Astrocyte (in vitro differentiated cells and primary cell): Measurements from ENCODE around the gene ESAM. TPM values are rescaled to one million over a fixed set of nuclear protein-coding genes. Genes with fewer than 3 reads are reported as not detected.

Experiments used
- DNase-seq: peaks from one replicate; pipeline ENCODE4 v3.0.0-alpha.2; 2010; ENCODE audit warnings: low read depth
- FAIRE-seq: peaks from 2 replicates; lab custom pipeline; 2011; peaks lifted over from hg19 to GRCh38; lab: Jason Lieb, UNC
- H2AFZ ChIP-seq: 2 replicates; pipeline ENCODE4 v1.6.0; 2012; ENCODE audit warnings: low read depth, low read length, inconsistent platforms
- H3K27ac ChIP-seq: 2 replicates; pipeline ENCODE4 v1.5.1; 2011; ENCODE audit warnings: low read depth, low read length, inconsistent platforms
- H3K27me3 ChIP-seq: 2 replicates; pipeline ENCODE4 v1.6.0; 2011; ENCODE audit warnings: low read length, inconsistent platforms; ENCODE audit not compliant: insufficient read depth
- H3K36me3 ChIP-seq: 2 replicates; pipeline ENCODE4 v1.5.1; 2011; ENCODE audit warnings: low read length, inconsistent platforms; ENCODE audit not compliant: insufficient read depth
- H3K4me1 ChIP-seq: 2 replicates; pipeline ENCODE4 v1.5.1; 2011; ENCODE audit warnings: low read length, inconsistent platforms; ENCODE audit not compliant: insufficient read depth
- H3K4me2 ChIP-seq: 2 replicates; pipeline ENCODE4 v1.6.0; 2012; ENCODE audit warnings: low read length, inconsistent platforms
- H3K4me3 ChIP-seq: 2 replicates; pipeline ENCODE4 v1.5.1; 2011; ENCODE audit warnings: low read depth, mild to moderate bottlenecking, low read length, inconsistent platforms; ENCODE audit not compliant: insufficient read depth
- H3K79me2 ChIP-seq: 2 replicates; pipeline ENCODE4 v1.6.0; 2012; ENCODE audit warnings: mild to moderate bottlenecking, low read length, inconsistent platforms; ENCODE audit not compliant: insufficient read depth
- H3K9ac ChIP-seq: 2 replicates; pipeline ENCODE4 v1.6.0; 2012; ENCODE audit warnings: mild to moderate bottlenecking, low read length, inconsistent platforms
- H3K9me3 ChIP-seq: 2 replicates; pipeline ENCODE4 v1.5.1; 2012; ENCODE audit warnings: low read depth, mild to moderate bottlenecking, low read length, inconsistent platforms; ENCODE audit not compliant: insufficient read depth
- H4K20me1 ChIP-seq: 2 replicates; pipeline ENCODE4 v1.6.0; 2012; ENCODE audit warnings: low read length, inconsistent platforms; ENCODE audit not compliant: insufficient read depth
- H3K27ac Mint-ChIP-seq: one replicate; pipeline ENCODE4 v1.8.0; 2021; ENCODE audit warnings: mild to moderate bottlenecking, mixed read lengths; ENCODE audit not compliant: unreplicated experiment
- H3K27me3 Mint-ChIP-seq: one replicate; pipeline ENCODE4 v1.8.0; 2021; ENCODE audit warnings: low read depth, mixed read lengths; ENCODE audit not compliant: unreplicated experiment
- H3K36me3 Mint-ChIP-seq: one replicate; pipeline ENCODE4 v1.8.0; 2021; ENCODE audit warnings: low read depth, mixed read lengths; ENCODE audit not compliant: unreplicated experiment
- H3K4me1 Mint-ChIP-seq: one replicate; pipeline ENCODE4 v1.8.0; 2021; ENCODE audit warnings: low read depth, mixed read lengths; ENCODE audit not compliant: unreplicated experiment
- H3K4me3 Mint-ChIP-seq: one replicate; pipeline ENCODE4 v1.8.0; 2021; ENCODE audit warnings: mild to moderate bottlenecking, moderate library complexity, mixed read lengths; ENCODE audit not compliant: unreplicated experiment
- H3K9me3 Mint-ChIP-seq: one replicate; pipeline ENCODE4 v1.8.0; 2021; ENCODE audit warnings: mild to moderate bottlenecking, mixed read lengths; ENCODE audit not compliant: unreplicated experiment
- EZH2 ChIP-seq: IDR thresholded peaks from 2 replicates; pipeline ENCODE4 v1.6.1; 2012; ENCODE audit warnings: mild to moderate bottlenecking, low read length, inconsistent platforms; ENCODE audit not compliant: insufficient read depth
- total RNA-seq: library from RNA; stranded (reverse); gene quantifications from 2 replicates; pipeline ENCODE4 v1.2.1, GENCODE V29; 2021
- TF ChIP-seq, protein P1 (sequence below): IDR thresholded peaks from 2 replicates; pipeline ENCODE4 v1.5.1; 2011; ENCODE audit warnings: low read depth, mild to moderate bottlenecking, inconsistent platforms, low read length, moderate library complexity; ENCODE audit not compliant: insufficient read depth

ESAM gene
- total RNA-seq, 1 donor from 2014 or later, result 22.0 TPM

- Histone ChIP-seq H4K20me1 (peaks cover 4% of the 10 kb centered on the region), H3K79me2 (no peaks in the 10 kb centered on the region), H3K4me3 (no peak overlapping the region), H3K27ac (no peak overlapping the region), H3K4me2 (no peak overlapping the region), H3K4me1 (peaks cover 17% of the 10 kb centered on the region), H3K9me3 (no peaks in the 10 kb centered on the region), H3K36me3 (peaks cover 13% of the 10 kb centered on the region), H2AFZ (no peak overlapping the region), H3K9ac (no peak overlapping the region), H3K27me3 (no peaks in the 10 kb centered on the region)
- no peak for FAIRE-seq
- Mint-ChIP-seq H3K27ac (peak overlapping the region; percentile 6), H3K27me3 (no peaks in the 10 kb centered on the region), H3K4me1 (peaks cover 18% of the 10 kb centered on the region), H3K9me3 (no peaks in the 10 kb centered on the region), H3K4me3 (no peak overlapping the region), H3K36me3 (peaks cover 14% of the 10 kb centered on the region)
- DNase-seq, result no peak
- no peak for TF ChIP-seq EZH2
- TF ChIP-seq, protein P1, sequence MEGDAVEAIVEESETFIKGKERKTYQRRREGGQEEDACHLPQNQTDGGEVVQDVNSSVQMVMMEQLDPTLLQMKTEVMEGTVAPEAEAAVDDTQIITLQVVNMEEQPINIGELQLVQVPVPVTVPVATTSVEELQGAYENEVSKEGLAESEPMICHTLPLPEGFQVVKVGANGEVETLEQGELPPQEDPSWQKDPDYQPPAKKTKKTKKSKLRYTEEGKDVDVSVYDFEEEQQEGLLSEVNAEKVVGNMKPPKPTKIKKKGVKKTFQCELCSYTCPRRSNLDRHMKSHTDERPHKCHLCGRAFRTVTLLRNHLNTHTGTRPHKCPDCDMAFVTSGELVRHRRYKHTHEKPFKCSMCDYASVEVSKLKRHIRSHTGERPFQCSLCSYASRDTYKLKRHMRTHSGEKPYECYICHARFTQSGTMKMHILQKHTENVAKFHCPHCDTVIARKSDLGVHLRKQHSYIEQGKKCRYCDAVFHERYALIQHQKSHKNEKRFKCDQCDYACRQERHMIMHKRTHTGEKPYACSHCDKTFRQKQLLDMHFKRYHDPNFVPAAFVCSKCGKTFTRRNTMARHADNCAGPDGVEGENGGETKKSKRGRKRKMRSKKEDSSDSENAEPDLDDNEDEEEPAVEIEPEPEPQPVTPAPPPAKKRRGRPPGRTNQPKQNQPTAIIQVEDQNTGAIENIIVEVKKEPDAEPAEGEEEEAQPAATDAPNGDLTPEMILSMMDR, result no peak
These were observed 6.8 kb upstream of the ESAM start for GRCh38 chr11:124768914-124769313.

- peaks cover 12% of the 10 kb centered on the region for H3K27me3 ChIP-seq
- H3K27me3 Mint-ChIP-seq, result peaks cover 3% of the 10 kb centered on the region
- H3K9me3 ChIP-seq, result no peaks in the 10 kb centered on the region
- DNase-seq (no peak), FAIRE-seq (no peak)
- H3K79me2 ChIP-seq, result no peaks in the 10 kb centered on the region
- peaks cover 25% of the 10 kb centered on the region for H3K4me1 ChIP-seq
- no peak overlapping the region for H2AFZ ChIP-seq
- peaks cover 12% of the 10 kb centered on the region for H3K36me3 ChIP-seq
- H3K27ac ChIP-seq, result no peak overlapping the region
- H3K27ac Mint-ChIP-seq, result no peak overlapping the region
- peaks cover 29% of the 10 kb centered on the region for H4K20me1 ChIP-seq
- no peaks in the 10 kb centered on the region for H3K9me3 Mint-ChIP-seq
- H3K4me2 ChIP-seq, result no peak overlapping the region
- no peak overlapping the region for H3K4me3 Mint-ChIP-seq
- peaks cover 12% of the 10 kb centered on the region for H3K36me3 Mint-ChIP-seq
- no peak for TF ChIP-seq EZH2
- TF ChIP-seq, protein P1, result no peak
- H3K4me3 ChIP-seq, result no peak overlapping the region
- peaks cover 28% of the 10 kb centered on the region for H3K4me1 Mint-ChIP-seq
- H3K9ac ChIP-seq, result no peak overlapping the region
These were observed 4.1 kb upstream of the ESAM start for GRCh38 chr11:124766156-124766555.

- H3K27me3 Mint-ChIP-seq, result peaks cover 22% of the 10 kb centered on the region
- Histone ChIP-seq H4K20me1 (peaks cover 36% of the 10 kb centered on the region), H3K36me3 (peaks cover 12% of the 10 kb centered on the region), H3K4me2 (peak overlapping the region; percentile 95), H3K4me3 (peak overlapping the region; percentile 52), H3K4me1 (peaks cover 13% of the 10 kb centered on the region), H3K9ac (peak overlapping the region; percentile 49), H3K79me2 (no peaks in the 10 kb centered on the region), H3K9me3 (no peaks in the 10 kb centered on the region), H2AFZ (no peak overlapping the region), H3K27me3 (peaks cover 23% of the 10 kb centered on the region), H3K27ac (no peak overlapping the region)
- H3K9me3 Mint-ChIP-seq, result no peaks in the 10 kb centered on the region
- peaks cover 15% of the 10 kb centered on the region for H3K4me1 Mint-ChIP-seq
- DNase-seq, result peak; percentile 26
- peak overlapping the region; percentile 83 for H3K4me3 Mint-ChIP-seq
- peaks cover 12% of the 10 kb centered on the region for H3K36me3 Mint-ChIP-seq
- peak overlapping the region; percentile 50 for H3K27ac Mint-ChIP-seq
- FAIRE-seq, result no peak
- no peak for TF ChIP-seq EZH2
- TF ChIP-seq, protein P1, result peak; percentile 79
These were observed 1.3 kb upstream of the ESAM start for GRCh38 chr11:124763156-124763947.
